ENCODE measurements around the gene ZNF532.
A peak's percentile ranks its signal among the peaks of the same experiment; 100 is the strongest.
"Not testable (repeated sequence)": the region's sequence is repeated elsewhere in the genome, so short reads cannot be mapped to it uniquely, and the experiment has no call there.

The ZNF532 gene, protein sequence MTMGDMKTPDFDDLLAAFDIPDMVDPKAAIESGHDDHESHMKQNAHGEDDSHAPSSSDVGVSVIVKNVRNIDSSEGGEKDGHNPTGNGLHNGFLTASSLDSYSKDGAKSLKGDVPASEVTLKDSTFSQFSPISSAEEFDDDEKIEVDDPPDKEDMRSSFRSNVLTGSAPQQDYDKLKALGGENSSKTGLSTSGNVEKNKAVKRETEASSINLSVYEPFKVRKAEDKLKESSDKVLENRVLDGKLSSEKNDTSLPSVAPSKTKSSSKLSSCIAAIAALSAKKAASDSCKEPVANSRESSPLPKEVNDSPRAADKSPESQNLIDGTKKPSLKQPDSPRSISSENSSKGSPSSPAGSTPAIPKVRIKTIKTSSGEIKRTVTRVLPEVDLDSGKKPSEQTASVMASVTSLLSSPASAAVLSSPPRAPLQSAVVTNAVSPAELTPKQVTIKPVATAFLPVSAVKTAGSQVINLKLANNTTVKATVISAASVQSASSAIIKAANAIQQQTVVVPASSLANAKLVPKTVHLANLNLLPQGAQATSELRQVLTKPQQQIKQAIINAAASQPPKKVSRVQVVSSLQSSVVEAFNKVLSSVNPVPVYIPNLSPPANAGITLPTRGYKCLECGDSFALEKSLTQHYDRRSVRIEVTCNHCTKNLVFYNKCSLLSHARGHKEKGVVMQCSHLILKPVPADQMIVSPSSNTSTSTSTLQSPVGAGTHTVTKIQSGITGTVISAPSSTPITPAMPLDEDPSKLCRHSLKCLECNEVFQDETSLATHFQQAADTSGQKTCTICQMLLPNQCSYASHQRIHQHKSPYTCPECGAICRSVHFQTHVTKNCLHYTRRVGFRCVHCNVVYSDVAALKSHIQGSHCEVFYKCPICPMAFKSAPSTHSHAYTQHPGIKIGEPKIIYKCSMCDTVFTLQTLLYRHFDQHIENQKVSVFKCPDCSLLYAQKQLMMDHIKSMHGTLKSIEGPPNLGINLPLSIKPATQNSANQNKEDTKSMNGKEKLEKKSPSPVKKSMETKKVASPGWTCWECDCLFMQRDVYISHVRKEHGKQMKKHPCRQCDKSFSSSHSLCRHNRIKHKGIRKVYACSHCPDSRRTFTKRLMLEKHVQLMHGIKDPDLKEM (N-terminal part only)

DNA sequence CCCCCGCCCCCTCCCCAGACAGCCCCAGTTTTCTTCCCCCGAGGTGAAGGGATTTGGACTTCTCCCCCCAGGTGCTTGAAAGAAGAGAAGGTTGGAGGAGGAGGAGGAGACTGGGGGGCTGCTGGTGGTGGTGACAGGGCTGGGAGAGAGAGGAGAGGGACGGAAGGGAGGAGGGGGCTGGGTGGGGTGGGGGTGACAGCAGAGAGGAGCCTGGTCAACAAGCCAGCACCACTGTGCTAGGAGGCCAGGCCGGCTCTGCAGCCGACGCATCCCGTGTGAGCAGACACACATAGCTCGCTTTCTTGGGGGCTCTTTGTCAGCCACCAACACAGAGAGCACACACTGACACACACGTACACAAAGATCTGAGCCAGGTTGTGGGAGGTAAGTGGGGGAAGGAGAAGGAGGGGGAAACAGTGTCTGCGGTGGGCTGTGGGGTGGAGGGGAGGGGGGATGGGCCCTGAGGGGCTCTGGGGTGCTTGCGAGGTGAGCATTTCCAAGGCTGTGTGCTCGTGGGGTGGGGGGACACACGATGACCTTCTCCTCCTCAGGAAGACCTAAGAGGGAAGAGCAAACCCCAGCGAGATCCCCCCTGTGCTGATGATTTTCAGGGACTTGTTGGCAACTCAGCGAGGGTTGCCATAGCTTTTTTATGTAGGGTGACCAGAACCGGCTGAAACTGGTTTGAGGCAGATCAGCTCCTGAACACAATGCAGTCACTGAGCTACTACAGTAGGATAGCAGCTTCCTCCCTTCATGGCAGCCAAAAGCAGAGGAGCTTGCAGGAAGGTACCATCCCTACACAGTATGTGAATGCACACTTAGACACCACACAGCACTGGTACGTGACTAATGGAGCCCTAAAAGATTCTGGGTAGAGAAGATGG, at the start of gene ZNF532:
ZNF532 (plus strand) TSS at position 732 of the 887 bp plus-strand sequence. CDS start 53,411 bp downstream, outside the sequence.
- peak; percentile 9 to 86 (median 58) for DNase-seq

DNA sequence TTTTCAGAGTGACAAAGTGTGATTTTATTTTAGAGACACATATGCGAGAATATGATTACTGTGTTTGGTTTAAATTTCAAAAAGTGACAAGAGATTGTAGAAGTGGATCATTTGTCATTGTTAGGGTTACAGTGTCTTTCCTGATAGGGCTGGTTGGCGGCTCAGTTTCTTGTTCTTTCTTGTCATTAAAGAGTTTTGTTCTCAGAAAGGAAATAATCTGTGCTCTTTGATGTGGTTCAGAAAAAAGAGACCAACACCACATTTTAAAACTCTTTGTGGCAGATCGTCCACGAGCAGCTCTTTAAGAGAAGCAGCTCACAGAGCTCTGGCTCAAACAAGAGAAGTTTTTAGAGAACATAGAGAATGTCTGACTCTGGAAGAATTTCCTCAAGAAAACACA, 45.6 kb upstream of the ZNF532 start:
- DNase-seq = no peak

DNA sequence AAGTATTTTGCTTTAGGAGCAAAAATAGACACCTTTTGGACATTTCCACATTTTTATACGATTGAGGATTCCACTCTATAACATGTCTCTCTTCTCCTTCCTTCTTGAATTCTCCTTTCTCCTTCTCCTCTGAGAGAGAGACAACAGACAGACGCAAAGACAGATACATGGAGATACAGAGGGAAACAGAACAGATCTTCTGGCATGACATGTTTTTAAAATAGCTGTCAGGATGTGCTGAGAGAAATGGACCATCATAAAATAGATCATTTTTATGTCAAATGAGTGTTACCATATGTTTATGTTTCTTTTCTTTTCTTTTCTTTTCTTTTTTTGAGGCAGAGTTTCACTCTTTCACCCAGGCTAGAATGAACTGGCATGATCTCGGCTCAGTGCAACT, 44.4 kb upstream of the ZNF532 start:
- no peak for DNase-seq

DNA sequence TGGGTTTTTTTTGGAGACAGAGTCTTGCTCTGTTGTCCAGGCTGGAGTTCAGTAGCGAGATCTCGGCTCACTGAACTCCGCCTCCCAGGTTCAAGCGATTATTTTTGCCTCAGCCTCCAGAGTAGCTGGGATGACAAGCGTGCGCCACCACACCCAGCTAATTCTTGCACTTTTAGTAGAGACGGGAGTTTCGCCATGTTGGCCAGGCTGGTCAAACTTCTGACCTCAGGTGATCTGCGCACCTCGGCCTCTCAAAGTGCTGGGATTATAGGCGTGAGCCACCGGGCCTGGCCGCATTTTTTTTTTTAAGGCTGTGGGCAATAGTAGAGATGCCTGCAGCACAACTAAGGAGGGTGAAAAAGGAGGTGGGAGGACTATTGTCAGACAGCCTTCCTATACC, 41.7 kb upstream of the ZNF532 start:
- no peak for DNase-seq

DNA sequence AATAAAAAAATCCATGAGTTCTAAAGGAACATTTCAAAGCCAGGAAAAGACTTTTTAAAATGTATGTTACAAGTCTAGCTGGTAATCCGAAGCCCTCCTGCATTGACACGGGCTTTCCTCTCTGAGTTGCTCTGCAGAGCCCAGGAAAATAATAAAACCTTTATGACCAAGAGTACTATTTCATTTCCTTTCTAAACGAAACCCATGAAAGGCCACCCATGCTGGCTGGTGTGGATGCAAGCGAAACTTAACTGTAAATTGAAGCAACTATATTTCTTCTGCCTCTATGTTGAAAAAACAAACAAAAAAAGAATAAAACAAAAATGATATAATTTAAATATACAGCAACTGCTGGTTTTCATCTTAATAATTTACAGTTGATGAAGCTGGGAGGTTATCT, 41.3 kb upstream of the ZNF532 start:
- no peak for DNase-seq

DNA sequence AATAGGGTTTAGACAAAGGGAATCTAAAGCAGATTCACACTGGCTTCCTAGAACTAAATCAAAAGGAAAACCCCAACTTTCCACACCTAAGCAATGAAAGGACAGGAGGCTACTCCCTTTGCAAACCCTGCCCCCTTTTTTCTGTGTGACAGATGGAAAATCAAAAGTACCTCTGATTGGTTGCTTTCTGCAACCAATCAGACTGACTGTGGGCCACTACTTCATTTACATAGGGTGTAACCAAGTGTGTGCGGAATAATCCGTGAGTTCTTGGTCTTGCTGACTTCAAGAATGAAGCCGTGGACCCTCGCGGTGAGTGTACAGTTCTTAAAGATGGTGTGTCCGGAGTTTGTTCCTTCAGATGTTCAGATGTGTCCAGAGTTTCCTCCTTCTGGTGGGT, 37.8 kb upstream of the ZNF532 start:
- not testable (repeated sequence) for DNase-seq

DNA sequence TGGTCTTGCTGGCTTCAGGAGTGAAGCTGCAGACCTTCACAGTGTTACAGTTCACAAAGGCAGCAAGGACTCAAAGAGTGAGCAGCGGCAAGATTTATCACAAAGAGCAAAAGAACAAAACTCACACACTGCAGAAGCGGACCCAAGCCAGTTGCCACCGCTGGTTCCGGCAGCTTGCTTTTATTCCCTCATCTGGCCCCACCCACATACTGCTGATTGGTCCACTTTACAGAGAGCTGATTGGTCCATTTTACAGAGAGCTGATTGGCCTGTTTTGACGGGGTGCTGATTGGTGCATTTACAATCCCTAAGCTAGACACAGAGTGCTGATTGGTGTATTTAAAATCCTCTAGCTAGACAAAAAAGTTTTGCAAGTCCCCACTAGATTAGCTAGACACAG, 37.2 kb upstream of the ZNF532 start:
- DNase-seq = no peak

DNA sequence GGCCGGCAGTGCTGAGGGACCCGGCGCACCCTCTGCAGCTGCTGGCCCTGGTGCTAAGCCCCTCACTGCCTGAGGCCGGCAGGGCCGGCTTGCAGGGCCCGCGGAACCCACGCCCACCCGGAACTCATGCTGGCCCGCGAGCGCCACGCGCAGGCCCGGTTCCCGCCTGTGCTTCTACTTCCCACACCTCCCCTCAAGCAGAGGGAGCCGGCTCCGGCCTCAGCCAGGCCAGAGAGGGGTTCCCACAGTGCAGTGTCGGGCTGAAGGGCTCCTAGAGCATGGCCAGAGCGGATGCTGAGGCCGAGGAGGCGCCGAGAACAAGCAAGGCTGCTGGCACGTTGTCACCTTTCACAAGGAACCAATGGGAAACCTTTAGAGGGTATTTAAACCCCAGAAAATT, 36.8 kb upstream of the ZNF532 start:
- DNase-seq = no peak

DNA sequence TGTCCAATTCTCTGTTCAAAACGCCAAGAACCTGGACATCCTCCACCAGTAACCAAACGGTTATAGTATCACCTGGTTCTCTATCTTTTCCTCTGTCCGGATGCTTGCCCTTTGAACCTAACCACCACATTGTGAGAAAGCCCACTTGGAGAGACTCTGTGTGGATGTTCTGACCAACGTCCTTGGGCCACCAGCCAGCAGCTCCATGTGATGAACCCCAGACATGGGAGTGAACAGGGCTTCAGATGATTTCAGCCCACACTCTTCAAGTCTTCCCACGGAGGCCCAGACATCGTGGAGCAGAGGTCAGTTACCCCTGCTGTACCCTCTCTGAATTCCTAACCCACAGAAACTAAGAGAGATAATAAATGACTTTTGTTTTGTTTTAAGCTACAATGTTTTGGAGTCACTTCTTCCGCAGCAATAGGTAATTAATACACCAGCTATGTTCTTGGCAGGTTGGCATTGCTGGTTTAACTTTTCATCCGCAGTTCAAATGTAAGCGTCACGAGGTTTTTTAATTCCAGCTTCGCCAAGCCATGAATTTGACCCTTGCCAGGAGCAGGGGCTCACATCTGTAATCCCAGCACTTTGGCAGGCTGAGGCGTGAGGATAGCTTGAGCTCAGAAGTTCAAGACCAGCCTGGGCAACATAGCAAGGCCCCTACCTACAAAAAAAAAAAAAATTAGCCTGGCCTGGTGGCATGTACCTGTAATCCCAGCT, 36.1 kb upstream of the ZNF532 start:
- DNase-seq = no peak

DNA sequence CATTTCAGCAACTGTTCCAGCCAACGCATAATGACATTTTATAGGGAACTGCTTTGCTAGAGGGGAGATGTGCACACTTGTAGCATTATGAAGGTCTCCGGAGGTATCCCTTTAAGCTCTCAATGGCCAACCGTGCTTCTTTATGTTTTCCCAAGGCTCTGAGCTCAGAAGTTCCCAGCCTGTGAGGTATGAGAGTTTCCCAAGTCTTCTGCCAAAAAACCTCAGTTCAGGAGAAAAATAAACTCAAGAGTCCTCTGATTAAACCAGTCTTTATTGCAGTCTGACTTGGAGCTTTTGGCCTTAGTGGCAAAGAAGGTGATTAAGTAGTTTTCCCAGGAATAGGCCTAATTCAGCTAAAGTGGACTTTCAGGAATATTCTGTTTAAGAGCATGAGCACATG, 35.4 kb upstream of the ZNF532 start:
- no peak for DNase-seq

DNA sequence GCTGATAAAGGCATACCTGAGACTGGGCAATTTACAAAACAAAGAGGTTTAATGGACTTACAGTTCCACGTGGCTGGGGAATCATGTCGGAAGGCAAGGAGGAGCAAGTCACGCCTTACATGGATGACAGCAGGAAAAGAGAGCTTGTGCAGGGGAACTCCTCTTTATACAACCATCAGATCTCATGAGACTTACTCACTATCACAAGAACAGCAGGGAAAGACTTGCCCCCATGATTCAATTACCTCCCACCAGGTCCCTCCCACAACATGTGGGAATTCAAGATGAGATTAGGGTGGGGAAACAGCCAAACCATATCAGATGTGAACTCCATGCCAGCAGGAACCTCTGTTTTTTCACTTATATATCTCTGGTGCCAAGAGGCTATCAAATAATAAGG, 34.8 kb upstream of the ZNF532 start:
- not testable (repeated sequence) for DNase-seq

DNA sequence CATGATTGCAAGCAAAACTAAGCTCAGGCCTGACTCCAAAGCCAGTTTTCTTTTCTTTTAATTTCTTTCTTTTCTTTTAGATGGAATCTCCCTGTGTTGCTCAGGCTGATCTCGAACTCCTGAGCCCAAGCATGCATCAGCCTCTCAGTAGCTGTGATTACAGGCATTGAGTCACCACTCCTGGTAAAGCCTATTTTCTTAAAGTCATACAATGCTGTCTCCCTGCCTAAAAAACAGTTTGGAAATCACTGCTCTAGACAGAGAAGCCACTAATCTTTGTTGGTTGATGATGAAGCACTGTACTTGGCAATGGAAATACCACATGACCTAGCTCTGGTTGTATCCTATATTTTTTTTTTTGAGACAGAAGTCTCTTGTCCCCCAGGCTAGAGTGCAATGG, 33.1 kb upstream of the ZNF532 start:
- DNase-seq = no peak

DNA sequence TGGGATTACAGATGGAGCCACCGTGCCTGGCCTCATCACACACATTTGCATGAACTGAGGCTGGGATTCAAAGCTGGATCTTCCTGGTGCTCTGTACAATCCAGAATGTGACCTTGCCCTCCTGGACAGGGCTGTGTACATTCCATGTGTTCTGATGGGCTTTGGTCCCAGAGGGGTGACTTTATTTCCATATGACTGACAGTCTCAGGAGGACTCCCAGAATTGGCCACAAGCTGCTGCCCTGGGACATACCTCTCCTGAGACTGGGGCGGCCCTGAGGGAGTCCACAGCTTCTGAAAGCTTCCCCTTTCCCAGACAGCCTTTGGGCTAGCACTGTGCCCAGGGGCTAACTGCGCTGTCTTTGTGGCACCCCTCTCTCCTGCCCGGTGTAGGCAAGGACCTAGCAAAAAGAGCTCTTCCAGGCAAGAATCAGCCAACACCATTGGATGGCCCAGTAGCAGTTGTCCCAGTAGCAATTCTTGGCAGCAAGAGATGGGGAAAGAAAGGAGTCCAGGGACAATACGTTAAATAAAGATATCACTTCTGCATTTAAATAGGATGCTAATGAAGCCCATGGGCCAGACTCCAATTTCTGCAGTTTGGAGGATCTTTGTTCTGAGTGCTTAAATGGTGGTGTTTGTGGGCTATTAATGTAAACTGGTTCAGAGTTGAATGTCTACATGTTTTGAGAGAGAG, 26.4 kb upstream of the ZNF532 start:
- DNase-seq = peak in 13 of 51 donors; percentile 7 to 55 (median 26)

DNA sequence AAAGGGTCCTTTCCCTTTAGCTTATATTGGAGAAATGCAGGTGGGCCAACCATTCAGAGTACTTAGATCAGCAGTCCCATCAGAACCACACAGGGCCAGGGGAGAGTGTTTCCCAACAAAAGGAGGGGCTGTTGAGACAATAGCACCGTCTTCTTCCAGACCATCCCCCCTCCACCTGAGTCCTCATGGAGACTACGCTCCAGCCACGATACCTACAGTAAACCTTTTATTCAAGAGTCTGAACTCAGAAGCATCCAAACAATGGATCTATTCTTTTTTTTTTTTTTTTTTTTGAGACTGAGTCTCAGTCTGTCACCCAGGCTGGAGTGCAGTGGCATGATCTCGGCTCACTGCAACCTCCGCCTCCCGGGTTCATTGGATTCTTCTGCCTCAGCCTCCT, 25.7 kb upstream of the ZNF532 start:
- no peak for DNase-seq

DNA sequence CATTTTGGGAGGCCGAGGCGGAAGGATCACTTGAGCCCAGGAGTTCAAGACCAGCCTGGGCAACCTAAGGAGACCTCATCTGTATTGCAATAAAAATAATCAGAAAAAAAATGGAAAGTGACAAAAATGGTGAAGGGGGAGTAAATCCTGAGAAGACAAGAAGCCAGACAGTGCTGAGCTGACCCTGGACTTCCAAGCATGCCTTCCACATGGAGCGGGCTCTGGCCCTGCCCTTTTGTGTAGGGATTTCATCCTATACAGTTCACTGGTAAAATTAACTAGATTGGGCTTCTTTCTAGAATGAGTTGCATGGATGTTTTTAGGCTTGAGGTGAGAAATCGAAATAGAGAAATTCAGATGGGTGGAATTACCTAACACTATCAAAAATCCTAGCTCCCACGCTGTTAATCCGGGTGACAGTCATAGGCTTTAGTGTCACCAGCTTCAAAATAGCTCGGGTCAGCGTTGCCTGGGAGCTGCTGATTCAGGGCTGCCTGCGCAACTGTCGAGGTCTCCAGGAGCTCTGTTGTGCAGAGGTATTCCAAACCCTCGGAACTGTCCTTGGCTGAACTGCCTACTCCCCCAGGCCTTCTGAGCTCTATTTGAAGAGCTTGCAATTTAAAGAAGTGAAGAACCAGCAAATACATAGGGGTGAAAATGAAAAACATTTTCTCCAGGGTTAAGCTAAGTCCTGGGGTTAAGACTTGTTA, 21.5 kb upstream of the ZNF532 start:
- peak in 29 of 51 donors; percentile 4 to 70 (median 40) for DNase-seq

DNA sequence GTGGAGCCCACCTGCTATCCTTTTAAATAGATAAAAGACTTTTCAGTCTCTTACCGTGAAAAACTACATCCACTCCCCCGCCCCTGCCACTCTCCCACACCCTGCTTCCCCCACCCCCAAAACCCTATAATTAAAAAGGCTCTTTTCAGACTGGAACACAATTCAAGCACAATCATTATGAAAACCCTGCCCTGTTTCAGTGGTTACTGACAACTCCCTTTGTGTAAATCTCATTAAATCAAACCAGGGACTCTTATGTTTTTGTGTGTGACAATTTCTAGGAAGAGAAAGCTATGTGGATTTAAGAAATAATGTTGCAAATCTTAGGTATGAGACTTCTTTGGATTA, 21.0 kb upstream of the ZNF532 start:
- peak in 1 of 51 donors; percentile 40 for DNase-seq

DNA sequence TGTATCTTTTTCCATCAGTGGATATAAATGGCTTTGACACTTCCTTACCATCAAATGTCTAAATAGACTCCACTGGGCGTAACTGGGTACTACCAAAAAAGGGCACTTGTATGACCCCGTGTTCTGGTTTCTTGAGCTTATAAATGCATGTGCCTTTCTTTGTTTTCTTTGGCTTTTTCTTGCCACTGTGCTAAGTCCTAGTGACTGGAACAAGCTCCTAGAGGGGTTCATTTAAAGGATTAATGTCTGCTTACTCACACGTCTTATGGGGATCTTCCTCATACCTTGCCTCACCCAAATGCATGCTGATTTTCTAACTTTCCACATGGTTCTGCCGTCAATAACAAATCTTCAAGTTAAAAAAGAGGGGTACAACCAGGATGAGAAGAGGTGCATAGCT, 19.8 kb upstream of the ZNF532 start:
- no peak for DNase-seq

DNA sequence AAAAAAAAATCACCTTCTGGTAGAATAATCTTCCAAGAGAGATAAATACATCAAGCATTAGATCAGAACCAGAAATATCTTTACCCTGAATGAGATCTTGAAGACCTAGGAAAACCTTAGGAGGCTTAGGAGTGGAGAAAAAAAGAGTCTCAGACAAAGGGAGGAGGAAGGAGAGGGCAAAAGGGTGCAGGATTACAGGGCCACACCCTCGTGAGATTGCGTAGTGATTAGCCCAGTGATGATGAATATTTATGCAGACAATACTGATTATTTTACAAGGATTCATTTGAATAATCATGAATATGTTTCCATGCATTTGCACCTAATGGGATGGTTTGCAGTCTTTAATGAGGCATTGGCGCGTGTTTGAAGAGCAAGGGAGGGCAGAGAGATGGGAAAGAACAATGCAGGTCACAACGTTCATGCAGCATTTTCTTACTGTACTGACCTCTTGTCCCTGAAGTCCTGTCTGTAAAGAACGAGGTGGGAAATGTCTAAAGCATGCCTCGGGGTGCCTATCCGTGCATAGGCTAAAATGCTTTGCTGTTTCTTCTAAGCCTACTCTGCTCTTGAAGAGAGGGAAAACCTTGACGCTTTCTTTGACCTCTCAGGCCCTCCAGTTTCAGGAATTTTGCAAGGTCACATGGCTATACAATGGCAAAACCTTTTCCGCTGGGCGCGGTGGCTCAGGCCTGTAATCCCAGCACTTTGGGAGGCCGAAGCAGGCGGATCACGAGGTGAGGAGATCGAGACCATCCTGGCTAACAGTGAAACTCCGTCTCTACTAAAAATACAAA, 18.6 kb upstream of the ZNF532 start:
- no peak for DNase-seq
